K562 (cell line): ENCODE data around the gene MRPS10. TPM values are rescaled to one million over a fixed set of nuclear protein-coding genes. Genes with fewer than 3 reads are reported as not detected.

ENCODE experiments used
- BCLAF1 ChIP-seq, 2 experiments: fragments of 450-650 bp in 1 of 2; IDR thresholded peaks; 2 replicates each; pipeline ENCODE4 v1.6.1; 2011 to 2017; ENCODE audit warnings: low read depth in 2 of 2, antibody characterized with exemption in 1 of 2, borderline replicate concordance in 1 of 2, low read length in 1 of 2, mild to moderate bottlenecking in 1 of 2, mixed read lengths in 1 of 2; ENCODE audit not compliant: control insufficient read depth in 1 of 2
- CLOCK ChIP-seq: fragments of 250-450 bp; sonication (Bioruptor Pico); IDR thresholded peaks from 2 replicates; pipeline ENCODE4 v1.4.0; 2020; ENCODE audit warnings: mild to moderate bottlenecking, moderate library complexity, borderline replicate concordance
- CTCF ChIP-seq, 3 experiments: IDR thresholded peaks in 2 of 3; conservative IDR thresholded peaks in 1 of 3; 2 replicates each; pipeline ENCODE4 v1.5.1; 2011 to 2012; ENCODE audit warnings: low read length in 3 of 3, mild to moderate bottlenecking in 3 of 3, control low read depth in 2 of 3, improper control_type of control experiment in 1 of 3, inconsistent platforms in 1 of 3, low read depth in 1 of 3, mixed read lengths in 1 of 3, moderate library complexity in 1 of 3; ENCODE audit not compliant: insufficient read depth in 2 of 3
- DNMT1 ChIP-seq: fragments of 450-650 bp; IDR thresholded peaks from 2 replicates; pipeline ENCODE4 v1.6.1; 2016; ENCODE audit warnings: antibody characterized with exemption, mild to moderate bottlenecking
- FOSL1 ChIP-seq: fragments of 200-800 bp; sonication (Bioruptor generic); conservative IDR thresholded peaks from 2 replicates; pipeline ENCODE4 v1.6.1; 2016; ENCODE audit warnings: missing genetic modification characterization, missing compliant biosample characterization
- FOXM1 ChIP-seq, 2 experiments: fragments of 450-650 bp in 1 of 2; sonication (generic) in 1 of 2; formaldehyde crosslinking in 1 of 2; IDR thresholded peaks; 2 replicates each; pipeline versions ENCODE4 v1.6.1 to v1.9.0; 2017 to 2022; ENCODE audit warnings: low read depth in 2 of 2, mild to moderate bottlenecking in 2 of 2, missing genetic modification reagents in 1 of 2, moderate library complexity in 1 of 2
- HLTF ChIP-seq: fragments of 450-650 bp; IDR thresholded peaks from 2 replicates; pipeline ENCODE4 v1.6.1; 2016
- MAFG ChIP-seq: fragments of 450-650 bp; conservative IDR thresholded peaks from 2 replicates; pipeline ENCODE4 v1.6.1; 2016; ENCODE audit warnings: missing genetic modification characterization, missing compliant biosample characterization
- MAFK ChIP-seq: IDR thresholded peaks from 2 replicates; pipeline ENCODE4 v1.6.1; 2011; ENCODE audit warnings: low read length, improper control_type of control experiment
- MBD2 ChIP-seq: sonication (generic); IDR thresholded peaks from 2 replicates; pipeline ENCODE4 v1.6.1; 2016; ENCODE audit warnings: low read depth, borderline replicate concordance
- SMAD4 ChIP-seq: fragments of 250-450 bp; sonication (Bioruptor Pico); conservative IDR thresholded peaks from 2 replicates; pipeline ENCODE4 v1.8.0; 2021; ENCODE audit warnings: inconsistent platforms, mild to moderate bottlenecking, moderate library complexity
- ZNF12 ChIP-seq: sonication (generic); formaldehyde crosslinking; IDR thresholded peaks from 2 replicates; pipeline ENCODE4 v1.4.0; 2020; ENCODE audit warnings: mild to moderate bottlenecking, missing genetic modification reagents
- ZNF175 ChIP-seq: fragments of 200-800 bp; sonication (Bioruptor generic); IDR thresholded peaks from 2 replicates; pipeline ENCODE4 v1.6.1; 2016; ENCODE audit warnings: low read depth, mild to moderate bottlenecking, missing genetic modification characterization, missing compliant biosample characterization
- ZSCAN32 ChIP-seq: fragments of 450-650 bp; formaldehyde crosslinking; IDR thresholded peaks from 2 replicates; pipeline ENCODE4 v1.4.0; 2020; ENCODE audit warnings: mild to moderate bottlenecking, moderate library complexity
- polyA plus RNA-seq, 8 experiments: library from polyadenylated mRNA; depleted of rRNA in 4 of 8; stranded (reverse) in 5 of 8; unstranded in 3 of 8; fragments of >200 nt; fragmentation: Nextera tagmentation in 2 of 8; fragmentation: Illumina TruSeq in 1 of 8; extraction: Ambion mirVana in 2 of 8; extraction: Trizol in 1 of 8; gene quantifications; 2 replicates each; pipeline versions ENCODE4 v1.2.1 to v1.2.3, GENCODE V29; 2011 to 2014; ENCODE audit warnings: inconsistent platforms in 1 of 8, missing spikeins in 1 of 8
- total RNA-seq, 7 experiments: library from RNA; depleted of rRNA in 6 of 7; stranded (reverse); fragments of >200 nt in 6 of 7; fragmentation: Illumina TruSeq in 2 of 7; extraction: Trizol in 2 of 7; gene quantifications; 2 replicates each; pipeline versions ENCODE4 v1.2.1 to v1.2.3, GENCODE V29; 2011 to 2021; ENCODE audit warnings: low replicate concordance in 1 of 7
- TF ChIP-seq, protein P1 (sequence below): fragments of 450-650 bp; formaldehyde crosslinking; IDR thresholded peaks from 2 replicates; pipeline ENCODE4 v1.4.0; 2022; ENCODE audit warnings: mild to moderate bottlenecking, moderate library complexity
- TF ChIP-seq, protein P2 (sequence below): fragments of 250-450 bp; sonication (Bioruptor Pico); IDR thresholded peaks from 2 replicates; pipeline ENCODE4 v1.6.1; 2021; ENCODE audit warnings: mild to moderate bottlenecking

Gene MRPS10
- total and polyA plus RNA-seq, 9 of the 15 experiments (the other 6 are each of a cell fraction or from before 2014, with no cell fraction given) = 48.6 to 166 (median 93.7) TPM

- TF ChIP-seq ZSCAN32 (no peak), CLOCK (CRISPR knock-in tag) (no peak), CTCF (IDR thresholded peaks at IDR 0.05 in 2 of 3, conservative IDR thresholded peaks at IDR 0.05 in 1 of 3; ENCODE audit: insufficient read depth in 2 of 3, low read depth in 1 of 3, low read length in 3 of 3) (peak in 2 of 3 experiments; percentile 31 to 37; a peak in 3 of 6 replicates), FOSL1 (tag) (peak; percentile 71), ZNF175 (peak; percentile 58; the same call in 1 of the 2 replicates), MAFK (peak; percentile 49; the same call in 1 of the 2 replicates), HLTF (peak; percentile 89; the same call in 1 of the 2 replicates), MAFG (tag) (peak; percentile 46; the same call in 1 of the 2 replicates), ZNF12 (0 out of 2 replicates have a peak, but pooled peaks have one; percentile 71), MBD2 (no peak; the same call in none of the 2 replicates), FOXM1 (IDR thresholded peaks at IDR 0.05; ENCODE audit: low read depth) (peak; percentile 95), FOXM1 (CRISPR knock-in tag; IDR thresholded peaks at IDR 0.05; ENCODE audit: low read depth) (no peak), SMAD4 (CRISPR knock-in tag) (peak; percentile 98), DNMT1 (no peak), BCLAF1 (IDR thresholded peaks at IDR 0.05; ENCODE audit: borderline replicate concordance in 1 of 2, control insufficient read depth in 1 of 2, low read depth in 2 of 2, low read length in 1 of 2) (peak in 1 of 2 experiments; percentile 87; a peak in 1 of 4 replicates)
- TF ChIP-seq, protein P1, sequence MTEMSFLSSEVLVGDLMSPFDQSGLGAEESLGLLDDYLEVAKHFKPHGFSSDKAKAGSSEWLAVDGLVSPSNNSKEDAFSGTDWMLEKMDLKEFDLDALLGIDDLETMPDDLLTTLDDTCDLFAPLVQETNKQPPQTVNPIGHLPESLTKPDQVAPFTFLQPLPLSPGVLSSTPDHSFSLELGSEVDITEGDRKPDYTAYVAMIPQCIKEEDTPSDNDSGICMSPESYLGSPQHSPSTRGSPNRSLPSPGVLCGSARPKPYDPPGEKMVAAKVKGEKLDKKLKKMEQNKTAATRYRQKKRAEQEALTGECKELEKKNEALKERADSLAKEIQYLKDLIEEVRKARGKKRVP (CRISPR knock-in tag) = no peak
- TF ChIP-seq, protein P2, sequence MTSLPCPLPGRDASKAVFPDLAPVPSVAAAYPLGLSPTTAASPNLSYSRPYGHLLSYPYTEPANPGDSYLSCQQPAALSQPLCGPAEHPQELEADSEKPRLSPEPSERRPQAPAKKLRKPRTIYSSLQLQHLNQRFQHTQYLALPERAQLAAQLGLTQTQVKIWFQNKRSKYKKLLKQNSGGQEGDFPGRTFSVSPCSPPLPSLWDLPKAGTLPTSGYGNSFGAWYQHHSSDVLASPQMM = no peak
Observed at GRCh38 chr6:42199106-42199981, 18.3 kb downstream of the MRPS10 start (continued).
